Activated CD4-positive, alpha-beta T cell treated with anti-CD3 and anti-CD28 coated beads, Interleukin-2, Interleukin-6, amounts not matched to agents 100 ng/mL and 50 ng/mL, durations not matched to agents 16 hours and 8 hours (primary cell): ENCODE results near the gene IRX5.

Experiments
- DNase-seq: peaks from one replicate; pipeline ENCODE4 v3.0.0-alpha.2; 2020

The IRX5 gene

DNA sequence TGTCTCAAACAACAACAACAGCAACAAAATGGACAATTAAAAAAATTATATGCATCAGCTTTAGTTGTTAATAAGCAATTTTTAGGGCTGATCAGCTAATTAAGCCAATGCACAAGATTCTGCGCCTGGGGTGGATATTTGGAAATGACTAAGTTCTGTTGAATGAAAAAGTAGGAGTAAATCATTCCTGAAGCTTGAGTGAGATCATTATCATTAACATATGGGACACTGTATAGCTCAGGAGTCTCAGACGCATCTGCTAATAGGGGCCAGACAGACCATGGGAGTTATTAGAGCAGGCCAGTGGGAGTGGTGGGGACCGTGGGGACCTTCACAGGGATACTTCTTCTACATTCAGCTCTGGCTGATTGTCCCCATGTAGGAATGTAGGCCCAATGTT is 22.8 kb downstream of the IRX5 start:
- no peak for DNase-seq

DNA sequence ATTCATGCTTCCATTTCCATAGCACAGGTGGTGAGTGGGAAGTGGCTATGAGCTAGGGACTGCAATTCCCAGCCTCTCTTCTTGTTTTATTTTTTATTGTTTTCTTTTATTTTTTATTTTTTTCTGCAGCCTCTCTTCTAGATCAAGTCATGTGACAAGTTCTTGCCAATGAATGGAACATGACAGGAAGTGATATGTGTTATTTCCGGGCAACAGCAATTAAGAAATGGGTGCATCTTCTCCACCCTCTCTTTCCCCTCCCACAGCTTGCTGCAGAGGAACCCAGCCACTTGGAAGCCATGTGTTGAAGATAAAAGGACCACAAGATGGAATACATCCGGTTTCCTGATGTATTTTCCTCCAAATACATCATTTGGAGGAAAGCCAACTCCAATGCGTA is 23.6 kb downstream of the IRX5 start:
- no peak for DNase-seq

DNA sequence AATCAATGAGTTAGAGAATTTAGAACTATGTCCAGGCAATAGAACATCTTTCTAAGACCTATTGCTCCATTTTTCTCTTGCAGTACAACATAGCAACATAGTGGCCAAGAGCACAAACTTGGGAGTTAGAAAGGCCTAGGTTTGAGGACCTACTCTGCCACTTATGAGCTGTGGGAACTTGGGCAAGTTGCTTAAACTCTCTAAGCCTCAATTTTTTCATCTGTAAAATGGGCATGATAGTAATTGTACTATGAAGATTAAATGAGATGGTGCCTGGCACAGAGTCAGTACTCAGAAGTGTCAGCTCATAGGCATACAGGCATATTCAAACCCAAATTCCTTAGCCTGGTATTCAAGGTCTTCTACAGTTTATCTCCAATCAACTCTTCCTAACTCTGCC is 25.1 kb downstream of the IRX5 start:
- DNase-seq, result no peak

DNA sequence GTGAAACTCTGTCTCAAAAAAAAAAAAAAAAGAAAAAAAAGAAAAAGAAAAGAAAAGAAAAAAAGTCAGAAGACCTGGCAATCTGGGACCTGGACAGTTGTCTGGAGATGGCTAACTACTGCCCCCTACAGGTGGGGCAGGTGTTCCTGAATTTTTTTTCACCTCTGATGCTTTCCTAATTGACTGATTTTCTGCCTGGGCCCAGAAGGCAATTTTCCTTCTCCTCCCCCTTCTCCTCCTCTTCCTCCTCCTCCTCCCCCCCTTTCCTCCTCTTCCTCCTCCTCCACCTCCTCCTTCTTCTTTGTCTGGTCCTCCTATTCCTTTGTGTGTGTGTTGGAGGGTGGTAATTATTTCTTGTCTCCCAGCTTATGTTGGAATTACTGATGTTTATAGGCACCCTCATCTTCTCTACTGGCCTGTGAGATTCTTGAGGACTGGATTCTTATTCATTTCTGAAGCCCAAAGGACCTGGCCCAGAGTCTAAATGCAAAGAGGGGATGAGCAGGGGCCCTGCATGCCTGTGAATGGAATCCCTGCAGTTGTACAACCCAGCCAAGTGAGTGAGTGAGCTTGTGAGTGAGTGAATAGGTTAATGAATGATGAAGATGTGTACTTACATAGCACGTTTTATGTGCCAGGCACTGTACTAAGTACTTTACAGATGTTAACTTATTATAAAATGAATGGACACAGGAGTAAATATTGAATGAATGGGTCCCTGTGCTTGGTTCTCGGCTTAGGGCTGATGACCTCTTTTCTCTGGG is 26.9 kb downstream of the IRX5 start:
- peak; percentile 63 for DNase-seq

DNA sequence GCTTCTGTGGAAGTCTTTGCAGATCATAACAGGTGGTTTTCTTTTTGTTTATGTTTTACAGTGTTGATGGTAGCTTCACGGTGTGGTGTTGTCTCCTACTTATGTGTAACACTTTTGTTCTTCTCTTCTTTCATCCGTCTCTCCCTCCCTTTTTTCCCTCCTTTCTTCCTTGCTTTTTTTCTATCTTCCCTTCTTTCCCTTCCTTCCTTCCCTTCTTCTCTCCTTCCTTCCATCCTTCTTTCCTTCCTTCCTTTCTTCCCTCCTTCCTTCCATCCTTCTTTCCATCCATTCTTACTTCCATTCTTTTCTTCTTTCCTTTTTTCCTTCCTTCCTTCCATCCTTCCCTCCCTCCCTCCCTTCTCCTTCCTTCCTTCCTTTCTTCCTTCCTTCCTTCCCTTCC is 31.4 kb downstream of the IRX5 start:
- no peak for DNase-seq

DNA sequence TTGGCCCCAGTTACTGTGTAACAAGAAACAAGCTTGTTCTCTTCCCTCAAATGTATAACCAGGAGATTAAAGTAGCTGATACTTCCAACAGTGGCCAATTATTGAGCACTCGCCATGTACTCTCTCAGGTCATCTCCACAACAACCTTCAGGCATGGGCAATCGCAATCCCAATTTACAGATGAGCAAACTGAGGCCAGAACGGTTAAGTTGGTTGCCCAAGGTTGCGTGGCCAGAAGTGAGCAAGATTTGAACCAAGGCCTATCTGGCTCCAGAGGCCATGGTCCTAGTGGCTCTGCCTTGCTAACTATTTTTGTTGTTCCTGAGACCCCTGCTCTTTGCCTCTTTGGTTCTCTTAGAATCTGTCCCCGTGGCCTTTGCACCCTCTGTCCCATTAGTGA is 33.6 kb downstream of the IRX5 start:
- no peak for DNase-seq

DNA sequence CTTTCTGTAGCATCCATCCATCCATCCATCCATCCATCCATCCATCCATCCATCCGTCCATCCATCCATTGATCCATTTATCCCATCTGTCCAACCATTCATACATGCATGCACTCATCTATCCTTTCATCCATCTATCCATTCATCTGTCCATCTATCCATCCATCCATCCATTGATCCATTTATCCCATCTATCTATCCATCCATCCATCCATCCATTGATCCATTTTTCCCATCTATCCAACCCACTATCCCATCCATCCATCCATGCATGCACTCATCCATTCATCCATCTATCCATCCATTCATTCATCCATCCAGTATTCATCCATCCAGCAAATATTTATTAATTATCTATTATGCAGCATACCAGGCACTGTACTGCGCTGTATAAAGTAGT is 34.8 kb downstream of the IRX5 start:
- DNase-seq, result no peak

DNA sequence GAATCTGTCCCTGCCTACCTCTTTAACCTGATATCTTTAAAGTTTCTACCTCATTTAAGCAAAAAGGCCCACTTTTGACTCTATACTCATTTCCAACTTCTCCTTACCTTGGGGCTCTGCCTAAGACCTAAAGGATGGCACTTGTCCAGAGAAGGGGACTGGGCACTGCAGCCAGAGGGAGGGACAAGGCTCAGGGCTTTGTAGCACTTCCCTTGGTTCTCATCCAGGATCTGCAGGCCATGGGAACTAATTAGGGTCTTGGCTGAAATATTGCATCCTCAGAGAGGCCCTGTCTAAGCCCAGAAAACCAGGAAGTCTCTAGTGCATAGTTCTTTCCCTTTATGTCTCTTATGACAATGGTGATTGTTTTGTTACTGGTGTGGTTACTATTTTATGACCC is 37.3 kb downstream of the IRX5 start:
- DNase-seq, result no peak

DNA sequence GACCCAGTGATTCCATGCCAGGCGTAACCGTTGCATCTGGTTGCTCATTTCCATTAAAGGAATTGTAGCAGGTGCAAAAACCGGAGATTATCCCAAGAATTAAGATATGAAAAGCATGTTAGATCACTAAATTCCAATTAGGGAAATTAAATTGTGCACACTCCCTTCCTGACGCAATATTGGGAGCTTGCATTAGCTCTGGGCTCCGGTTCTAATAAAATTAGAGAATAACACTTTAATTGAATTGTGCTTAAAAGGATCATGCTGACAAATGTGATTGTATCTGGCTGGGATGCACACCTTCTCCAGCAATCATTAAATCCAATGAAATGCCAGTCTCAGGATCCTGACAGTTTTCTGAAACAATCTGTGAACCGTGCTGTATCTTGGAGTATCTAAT is 38.1 kb downstream of the IRX5 start:
- DNase-seq, result no peak

DNA sequence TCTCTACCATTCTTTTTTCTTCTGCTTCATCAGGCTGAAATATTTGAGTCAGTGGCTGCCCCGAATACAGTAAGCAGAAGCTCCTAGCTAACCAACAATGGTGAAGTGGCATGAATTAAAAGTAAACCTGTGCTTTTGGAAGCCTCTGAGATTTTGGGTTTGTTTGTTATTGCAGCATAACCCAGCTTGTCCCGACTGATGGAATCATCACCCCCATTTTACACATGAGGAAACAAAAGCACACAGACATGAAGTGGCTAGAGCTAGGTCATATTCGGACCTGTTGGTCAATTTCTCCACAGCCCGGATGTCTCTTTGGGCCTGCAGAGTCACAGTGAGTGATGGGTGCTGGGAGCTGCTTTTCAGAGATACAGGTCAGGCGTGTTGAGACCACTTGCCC is 39.4 kb downstream of the IRX5 start:
- DNase-seq, result no peak

DNA sequence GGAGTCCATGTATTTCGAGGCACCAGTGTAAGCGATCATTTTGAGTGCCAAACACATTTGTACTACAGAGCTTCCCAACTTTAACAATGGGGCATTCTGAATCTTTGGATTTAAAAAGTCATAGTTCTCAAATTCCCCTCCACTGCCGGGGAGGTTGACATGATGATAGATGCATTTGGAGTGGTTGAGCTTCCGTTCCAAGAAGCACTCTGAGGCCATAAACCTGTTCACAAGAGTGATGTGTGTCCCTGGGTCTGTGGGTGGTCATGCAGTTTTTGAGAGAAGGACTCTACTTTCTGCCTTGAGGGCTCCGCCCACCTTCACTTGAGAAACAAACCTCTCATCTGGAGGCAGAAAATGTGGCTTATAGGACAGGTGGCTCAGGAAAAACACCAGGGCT is 43.7 kb downstream of the IRX5 start:
- no peak for DNase-seq

DNA sequence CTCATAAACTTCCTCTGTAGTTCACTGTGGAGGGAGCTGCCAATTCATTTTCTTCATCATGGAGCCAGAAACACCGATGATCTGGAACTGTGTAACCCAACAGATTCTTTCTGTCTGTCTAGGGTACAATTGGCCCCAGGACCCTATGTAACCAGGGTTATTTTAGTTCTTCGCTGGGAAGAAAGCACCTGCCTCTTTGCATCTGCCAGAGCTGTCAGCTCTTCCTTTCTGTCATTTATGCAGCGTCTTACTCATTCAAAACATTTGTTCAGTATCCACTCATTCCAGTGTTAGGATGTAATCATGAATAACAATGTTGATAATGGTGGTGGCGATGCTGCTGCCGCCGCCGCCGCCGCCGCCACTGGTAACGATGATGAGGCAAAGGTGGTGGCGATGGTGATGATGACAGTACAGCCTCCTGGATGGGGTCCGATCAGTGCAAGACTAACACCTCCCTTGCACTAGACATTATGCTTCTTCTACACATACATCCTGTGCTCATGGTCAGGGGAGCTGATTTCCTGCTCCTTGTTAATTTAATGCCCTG is 46.1 kb downstream of the IRX5 start:
- DNase-seq, result no peak

DNA sequence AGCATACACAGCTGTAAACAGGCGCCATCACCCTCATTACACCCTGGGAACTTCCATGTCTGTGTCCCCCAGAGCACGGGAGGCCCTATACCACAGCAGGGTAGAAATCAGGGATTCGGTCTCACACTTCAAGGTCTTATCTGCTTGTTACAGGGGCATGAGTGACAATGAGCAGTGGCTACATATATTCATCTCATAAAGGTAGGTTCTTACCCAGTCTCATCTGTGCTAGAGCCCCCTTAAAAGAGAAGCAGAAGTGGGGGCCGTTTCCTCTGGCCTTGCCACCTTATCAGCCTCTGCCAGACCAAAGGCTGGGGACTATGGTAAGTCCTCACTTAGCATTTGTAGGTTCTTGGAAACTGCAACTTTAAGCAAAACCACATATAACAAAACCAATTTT is 46.5 kb downstream of the IRX5 start:
- no peak for DNase-seq

DNA sequence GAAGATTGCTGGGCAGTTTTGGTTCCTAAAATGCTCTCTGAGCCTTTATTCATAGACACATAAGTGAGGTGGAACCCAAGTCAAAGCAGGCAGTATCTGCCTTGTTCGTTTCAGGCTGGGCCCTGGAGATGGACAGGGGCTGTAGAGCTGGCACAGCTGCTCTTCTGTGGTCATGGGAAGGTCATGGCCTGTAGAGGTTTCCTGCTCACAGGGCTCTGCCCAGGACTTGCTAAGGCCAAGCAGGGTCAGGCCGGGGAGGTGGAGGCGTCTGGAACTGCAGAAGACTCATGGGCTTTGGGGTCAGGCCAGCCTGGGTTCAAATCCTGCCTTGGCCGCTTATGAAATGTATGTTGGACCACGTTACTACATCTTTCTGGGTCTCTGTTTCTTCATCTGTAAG is 50.2 kb downstream of the IRX5 start:
- DNase-seq, result no peak
